ENCODE measurements around the gene CCDC82. TPM values are rescaled to one million over a fixed set of nuclear protein-coding genes. Genes with fewer than 3 reads are reported as not detected.

CCDC82 gene
- total RNA-seq, 1 donor from 2014 or later, result 10.7 TPM

- no peak for TF ChIP-seq CTCF (conservative IDR thresholded peaks at IDR 0.05; ENCODE audit: low read depth, low read length)
- DNase-seq (ENCODE audit: low read depth), result no peak
- peak overlapping the region; percentile 74 for H3K4me3 ChIP-seq (ENCODE audit: low read depth, low read length)
Observed at GRCh38 chr11:96337541-96338431, 51.9 kb downstream of the CCDC82 start.

GRCh38 chr11:96335388-96335787 lies 54.3 kb downstream of the CCDC82 start:
- DNase-seq (ENCODE audit: low read depth), result no peak
- no peak overlapping the region for H3K4me3 ChIP-seq (ENCODE audit: low read depth, low read length)
- no peak for TF ChIP-seq CTCF (conservative IDR thresholded peaks at IDR 0.05; ENCODE audit: low read depth, low read length)

- TF ChIP-seq CTCF (conservative IDR thresholded peaks at IDR 0.05; ENCODE audit: low read depth, low read length), result no peak
- no peak for DNase-seq (ENCODE audit: low read depth)
- H3K4me3 ChIP-seq (ENCODE audit: low read depth, low read length), result no peak overlapping the region
Observed at GRCh38 chr11:96334219-96334618, 55.5 kb downstream of the CCDC82 start.

- H3K4me3 ChIP-seq (ENCODE audit: low read depth, low read length), result no peak overlapping the region
- DNase-seq (ENCODE audit: low read depth), result no peak
Observed at GRCh38 chr11:96333191-96333719, 56.5 kb downstream of the CCDC82 start.

GRCh38 chr11:96332126-96332771 lies 57.5 kb downstream of the CCDC82 start:
- H3K4me3 ChIP-seq (ENCODE audit: low read depth, low read length), result no peak overlapping the region
- no peak for TF ChIP-seq CTCF (conservative IDR thresholded peaks at IDR 0.05; ENCODE audit: low read depth, low read length)
- DNase-seq (ENCODE audit: low read depth), result no peak

More at GRCh38 chr11:96333191-96333719, 56.5 kb downstream of the CCDC82 start:
- TF ChIP-seq CTCF (conservative IDR thresholded peaks at IDR 0.05; ENCODE audit: low read depth, low read length), result no peak

- no peak overlapping the region for H3K4me3 ChIP-seq (ENCODE audit: low read depth, low read length)
- no peak for TF ChIP-seq CTCF (conservative IDR thresholded peaks at IDR 0.05; ENCODE audit: low read depth, low read length)
- no peak for DNase-seq (ENCODE audit: low read depth)
Observed at GRCh38 chr11:96331699-96332116, 58.0 kb downstream of the CCDC82 start.

Measured in epithelial cell of proximal tubule (primary cell).